ENCODE measurements around the gene AHCYL2. TPM values are rescaled to one million over a fixed set of nuclear protein-coding genes. Genes with fewer than 3 reads are reported as not detected.

Gene AHCYL2
- total and polyA plus RNA-seq, 2 of the 8 experiments (the other 6 are each of a cell fraction or from before 2014, with no cell fraction given): 20.7 to 25.4 TPM

DNA sequence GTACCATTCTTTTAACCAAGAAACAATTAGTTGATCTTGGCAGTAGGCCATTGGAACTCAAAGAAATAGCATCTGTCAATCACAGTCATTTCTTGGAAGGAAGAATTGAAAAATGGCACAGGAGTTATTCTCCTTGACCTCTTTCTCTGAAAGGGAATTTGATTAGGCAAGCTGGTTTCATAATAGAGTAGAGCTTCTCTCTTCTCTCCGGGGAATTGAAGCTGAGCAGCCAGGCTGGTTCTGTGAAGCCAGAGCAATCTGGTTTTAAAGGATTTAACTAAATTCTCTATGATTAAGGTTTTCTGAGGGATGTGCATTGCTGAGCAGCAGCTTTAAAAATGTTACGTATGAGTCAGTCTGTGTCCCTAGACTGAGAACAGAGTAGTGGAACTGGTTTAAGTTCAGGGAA is 70.2 kb downstream of the AHCYL2 start (continued):
- TF ChIP-seq, protein P1, sequence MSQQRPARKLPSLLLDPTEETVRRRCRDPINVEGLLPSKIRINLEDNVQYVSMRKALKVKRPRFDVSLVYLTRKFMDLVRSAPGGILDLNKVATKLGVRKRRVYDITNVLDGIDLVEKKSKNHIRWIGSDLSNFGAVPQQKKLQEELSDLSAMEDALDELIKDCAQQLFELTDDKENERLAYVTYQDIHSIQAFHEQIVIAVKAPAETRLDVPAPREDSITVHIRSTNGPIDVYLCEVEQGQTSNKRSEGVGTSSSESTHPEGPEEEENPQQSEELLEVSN (IDR thresholded peaks at IDR 0.05): no peak
- TF ChIP-seq RXRA (IDR thresholded peaks at IDR 0.05; ENCODE audit: insufficient read depth, low read depth, low read length): no peak
- no peak for TF ChIP-seq POLR2AphosphoS5 (IDR thresholded peaks at IDR 0.05; ENCODE audit: low read depth, low read length)
- no peak for TF ChIP-seq CTBP2 (IDR thresholded peaks at IDR 0.05; ENCODE audit: borderline replicate concordance, insufficient read depth, insufficient read length, low read length)
- TF ChIP-seq CREB1 (IDR thresholded peaks at IDR 0.05): no peak
- no peak for TF ChIP-seq GTF2F1 (IDR thresholded peaks at IDR 0.05; ENCODE audit: borderline replicate concordance, low read depth, low read length)
- no peak for TF ChIP-seq POU5F1 (IDR thresholded peaks at IDR 0.05; ENCODE audit: low read depth, low read length)
- no peak for TF ChIP-seq RAD21 (IDR thresholded peaks at IDR 0.05 in 1 of 2, conservative IDR thresholded peaks at IDR 0.05 in 1 of 2; ENCODE audit: low read depth in 2 of 2, low read length in 2 of 2)
